AG10803 (cell line): ENCODE data around the gene TPSD1.

Source experiments
- DNase-seq: peaks from one replicate; pipeline ENCODE4 v3.0.0; 2010; ENCODE audit warnings: low read depth
- H3K4me3 ChIP-seq: 2 replicates; pipeline ENCODE4 v1.5.1; 2011; ENCODE audit warnings: mild to moderate bottlenecking, low read length, control low read depth
- CTCF ChIP-seq: conservative IDR thresholded peaks from 2 replicates; pipeline ENCODE4 v1.5.1; 2011; ENCODE audit warnings: mild to moderate bottlenecking, low read length, control low read depth, inconsistent platforms

Gene TPSD1

GRCh38 chr16:1212616-1213194, 43.2 kb upstream of the TPSD1 start:
- no peak overlapping the region for H3K4me3 ChIP-seq
- DNase-seq = no peak
- no peak for TF ChIP-seq CTCF

GRCh38 chr16:1213231-1213630, 42.6 kb upstream of the TPSD1 start:
- DNase-seq = no peak
- no peak for TF ChIP-seq CTCF
- no peak overlapping the region for H3K4me3 ChIP-seq

GRCh38 chr16:1213796-1214372, 42.0 kb upstream of the TPSD1 start:
- H3K4me3 ChIP-seq = no peak overlapping the region
- no peak for DNase-seq
- TF ChIP-seq CTCF = no peak

- no peak for DNase-seq
- no peak overlapping the region for H3K4me3 ChIP-seq
- TF ChIP-seq CTCF = no peak
These were observed 41.1 kb upstream of the TPSD1 start for GRCh38 chr16:1214719-1215118.

GRCh38 chr16:1215574-1216295, 40.1 kb upstream of the TPSD1 start:
- no peak for TF ChIP-seq CTCF
- no peak for DNase-seq
- H3K4me3 ChIP-seq = no peak overlapping the region

- H3K4me3 ChIP-seq = no peak overlapping the region
- TF ChIP-seq CTCF = no peak
- DNase-seq = no peak
These were observed 39.6 kb upstream of the TPSD1 start for GRCh38 chr16:1216296-1216619.
